Hepatocyte (in vitro differentiated cells): Measurements from ENCODE around the gene KRT6A. TPM values are rescaled to one million over a fixed set of nuclear protein-coding genes. Genes with fewer than 3 reads are reported as not detected.
"Not testable (repeated sequence)": the region's sequence is repeated elsewhere in the genome, so short reads cannot be mapped to it uniquely, and the experiment has no call there.

Experiments used
- DNase-seq: peaks from one replicate; pipeline ENCODE4 v3.0.0-alpha.2; 2016; ENCODE audit warnings: low spot score
- H2AFZ ChIP-seq: fragments of 200-600 bp; sonication (generic); 2 replicates; pipeline ENCODE4 v1.6.0; 2016; ENCODE audit warnings: antibody characterized with exemption, mild to moderate bottlenecking
- H3K27ac ChIP-seq: fragments of 200-600 bp; sonication (generic); 2 replicates; pipeline ENCODE4 v1.5.1; 2016; ENCODE audit warnings: mild to moderate bottlenecking
- H3K27me3 ChIP-seq: fragments of 200-600 bp; sonication (generic); 2 replicates; pipeline ENCODE4 v1.6.1; 2016
- H3K36me3 ChIP-seq: fragments of 200-600 bp; sonication (generic); replicated peaks from 2 replicates; pipeline ENCODE4 v1.5.1; 2016; ENCODE audit warnings: low read depth; ENCODE audit not compliant: insufficient read depth
- H3K4me1 ChIP-seq: fragments of 200-600 bp; sonication (generic); 2 replicates; pipeline ENCODE4 v1.5.1; 2016; ENCODE audit warnings: mild to moderate bottlenecking, moderate library complexity; ENCODE audit not compliant: insufficient read depth
- H3K4me2 ChIP-seq: fragments of 200-600 bp; sonication (generic); 2 replicates; pipeline ENCODE4 v1.6.0; 2016
- H3K4me3 ChIP-seq: fragments of 200-600 bp; sonication (generic); 2 replicates; pipeline ENCODE4 v1.5.1; 2016; ENCODE audit warnings: mild to moderate bottlenecking
- H3K79me2 ChIP-seq: fragments of 200-600 bp; sonication (generic); 2 replicates; pipeline ENCODE4 v1.6.0; 2017; ENCODE audit warnings: mild to moderate bottlenecking
- H3K9me2 ChIP-seq: fragments of 200-600 bp; sonication (generic); replicated peaks from 2 replicates; pipeline ENCODE4 v1.6.0; 2017; ENCODE audit warnings: mild to moderate bottlenecking; ENCODE audit not compliant: insufficient read depth
- H3K9me3 ChIP-seq: fragments of 200-600 bp; sonication (generic); 2 replicates; pipeline ENCODE4 v1.5.1; 2016; ENCODE audit warnings: low read depth, mild to moderate bottlenecking
- H4K20me1 ChIP-seq: fragments of 200-600 bp; sonication (generic); 2 replicates; pipeline ENCODE4 v1.6.0; 2016; ENCODE audit warnings: mild to moderate bottlenecking; ENCODE audit not compliant: insufficient read depth, poor library complexity, severe bottlenecking
- CTCF ChIP-seq: fragments of 200-600 bp; sonication (generic); IDR thresholded peaks from 2 replicates; pipeline ENCODE4 v1.5.1; 2016; ENCODE audit warnings: antibody characterized with exemption, mild to moderate bottlenecking; ENCODE audit not compliant: poor library complexity
- EZH2 ChIP-seq: fragments of 200-600 bp; sonication (generic); IDR thresholded peaks from 2 replicates; pipeline ENCODE4 v1.6.1; 2016; ENCODE audit warnings: antibody characterized with exemption, mild to moderate bottlenecking, borderline replicate concordance
- EZH2phosphoT487 ChIP-seq: fragments of 200-600 bp; sonication (generic); IDR thresholded peaks from one replicate; pipeline ENCODE4 v1.6.1; 2018; ENCODE audit warnings: antibody characterized with exemption, mild to moderate bottlenecking, low read depth, moderate library complexity; ENCODE audit not compliant: unreplicated experiment, severe bottlenecking
- WGBS: methylation state at CpG from one replicate; pipeline ENCODE4 v1.1.6; 2016; ENCODE audit warnings: low lambda C conversion rate; ENCODE audit errors: missing lambda C conversion rate; 5-methylcytosine and 5-hydroxymethylcytosine counted together
- polyA plus RNA-seq: library from polyadenylated mRNA; unstranded; fragments of >200 nt; fragmentation: Nextera tagmentation; extraction: Ambion mirVana; gene quantifications from 2 replicates; pipeline ENCODE4 v1.2.1, GENCODE V29; 2016
- total RNA-seq: library from RNA; depleted of rRNA; stranded (reverse); fragments of >200 nt; gene quantifications from 2 replicates; pipeline ENCODE4 v1.2.3, GENCODE V29; 2014

The KRT6A gene
- total and polyA plus RNA-seq, 2 experiments from 2014 or later, result 0.54 to 6.8 TPM

- no peak overlapping the region for H3K4me2 ChIP-seq
Observed at GRCh38 chr12:52494518-52494917, 1.5 kb upstream of the KRT6A start.

DNA sequence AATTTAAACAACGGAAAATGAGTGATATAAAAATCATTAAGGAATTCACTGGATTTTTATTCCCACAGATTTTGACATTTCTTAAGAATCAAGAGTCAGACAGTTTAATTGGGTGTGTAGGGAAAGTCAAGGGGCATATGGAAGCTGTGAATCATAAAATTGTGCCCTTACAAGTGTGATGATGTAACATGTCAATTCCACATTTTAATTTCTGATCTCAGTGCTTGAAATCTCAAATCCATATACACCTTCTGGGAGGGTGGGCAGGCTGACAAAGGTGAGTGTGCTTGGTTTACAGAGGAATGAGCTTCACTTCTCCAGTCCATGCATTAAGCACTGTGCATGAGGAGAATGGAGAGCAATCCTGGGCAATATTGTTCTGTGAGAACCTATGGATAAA, 1.0 kb upstream of the KRT6A start:
- Histone ChIP-seq H3K4me1 (peaks cover 15% of the 10 kb centered on the region), H3K36me3 (no peaks in the 10 kb centered on the region), H4K20me1 (no peaks in the 10 kb centered on the region), H3K9me3 (no peaks in the 10 kb centered on the region), H2AFZ (no peak overlapping the region), H3K4me3 (no peak overlapping the region), H3K79me2 (no peaks in the 10 kb centered on the region), H3K27me3 (no peaks in the 10 kb centered on the region), H3K9me2 (no peaks in the 10 kb centered on the region), H3K4me2 (no peak overlapping the region), H3K27ac (peak overlapping the region; percentile 45)
- TF ChIP-seq CTCF (no peak), EZH2 (no peak), EZH2phosphoT487 (no peak)
- 84% methylated on average over 1 of the region's 1 CpG for WGBS
- no peak for DNase-seq

More at GRCh38 chr12:52494518-52494917, 1.5 kb upstream of the KRT6A start:
- DNase-seq, result peak; percentile 42
- Histone ChIP-seq H3K27ac (peak overlapping the region; percentile 45), H3K9me3 (no peaks in the 10 kb centered on the region), H2AFZ (no peak overlapping the region), H3K27me3 (no peaks in the 10 kb centered on the region), H3K4me1 (peaks cover 15% of the 10 kb centered on the region), H3K36me3 (no peaks in the 10 kb centered on the region), H4K20me1 (no peaks in the 10 kb centered on the region), H3K9me2 (no peaks in the 10 kb centered on the region), H3K79me2 (no peaks in the 10 kb centered on the region), H3K4me3 (no peak overlapping the region)
- WGBS, result 54% methylated on average over 4 of the region's 4 CpGs
- no peak for TF ChIP-seq EZH2
- TF ChIP-seq EZH2phosphoT487, result no peak
- no peak for TF ChIP-seq CTCF

- H3K4me2 ChIP-seq, H4K20me1 ChIP-seq, H3K36me3 ChIP-seq, H3K27ac ChIP-seq, H3K9me3 ChIP-seq, H3K4me3 ChIP-seq, H3K79me2 ChIP-seq, H3K27me3 ChIP-seq, DNase-seq, H3K9me2 ChIP-seq, H2AFZ ChIP-seq: not testable (repeated sequence)
- WGBS, result 99% methylated on average over 6 of the region's 6 CpGs
- peaks cover 15% of the 10 kb centered on the region for H3K4me1 ChIP-seq
Observed at GRCh38 chr12:52492405-52492804, 652 bp downstream of the KRT6A start.

DNA sequence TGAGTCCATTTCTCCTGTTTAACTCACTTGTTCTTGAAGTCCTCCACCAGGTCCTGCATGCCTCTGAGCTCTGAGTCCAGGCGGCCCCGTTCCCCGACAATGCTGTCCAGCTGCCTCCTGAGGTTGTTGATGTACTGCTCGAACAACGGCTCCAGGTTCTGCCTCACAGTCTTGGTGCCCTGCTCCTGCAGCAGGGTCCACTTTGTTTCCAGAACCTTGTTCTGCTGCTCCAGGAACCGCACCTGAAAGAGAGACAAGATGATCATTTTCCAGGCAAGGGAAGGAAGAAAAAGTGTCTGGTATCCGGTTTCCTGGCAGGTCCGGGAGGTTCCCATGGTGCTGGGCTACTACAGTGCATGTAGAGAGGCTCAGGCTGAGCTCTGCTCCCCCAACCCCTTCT, 1.6 kb downstream of the KRT6A start:
- not testable (repeated sequence) for H3K4me3 ChIP-seq, H3K4me2 ChIP-seq, H4K20me1 ChIP-seq, H3K79me2 ChIP-seq, H2AFZ ChIP-seq, H3K27ac ChIP-seq, H3K9me2 ChIP-seq, H3K36me3 ChIP-seq, H3K9me3 ChIP-seq, H3K27me3 ChIP-seq, DNase-seq
- H3K4me1 ChIP-seq, result peaks cover 15% of the 10 kb centered on the region
- 91% methylated on average over 8 of the region's 8 CpGs for WGBS

GRCh38 chr12:52488736-52489135, 4.3 kb downstream of the KRT6A start:
- TF ChIP-seq EZH2 (no peak), CTCF (no peak), EZH2phosphoT487 (no peak)
- no peaks in the 10 kb centered on the region for H4K20me1 ChIP-seq
- no peaks in the 10 kb centered on the region for H3K79me2 ChIP-seq
- H3K27me3 ChIP-seq, result peaks cover 5% of the 10 kb centered on the region
- H3K36me3 ChIP-seq, result no peaks in the 10 kb centered on the region
- H3K4me1 ChIP-seq, result no peaks in the 10 kb centered on the region
- H3K27ac ChIP-seq, result no peak overlapping the region
- no peaks in the 10 kb centered on the region for H3K9me2 ChIP-seq
- no peak for DNase-seq
- no peaks in the 10 kb centered on the region for H3K9me3 ChIP-seq
- H2AFZ ChIP-seq, result no peak overlapping the region
- H3K4me2 ChIP-seq, result no peak overlapping the region
- no peak overlapping the region for H3K4me3 ChIP-seq

- not testable (repeated sequence) for H3K36me3 ChIP-seq, H3K79me2 ChIP-seq, H3K4me3 ChIP-seq, H3K9me3 ChIP-seq, DNase-seq, H4K20me1 ChIP-seq, H3K27ac ChIP-seq, H3K4me2 ChIP-seq, H3K9me2 ChIP-seq, H2AFZ ChIP-seq, H3K4me1 ChIP-seq
- 87% methylated on average over 15 of the region's 15 CpGs for WGBS
- peaks cover 13% of the 10 kb centered on the region for H3K27me3 ChIP-seq
Observed at GRCh38 chr12:52487744-52488443, 5.2 kb downstream of the KRT6A start.
